Subcutaneous preadipocyte (primary cell): Measurements from ENCODE around the gene FBXO10. TPM values are rescaled to one million over a fixed set of nuclear protein-coding genes. Genes with fewer than 3 reads are reported as not detected.

Experiments
- total RNA-seq: library from RNA; depleted of rRNA; stranded (reverse); fragments of >200 nt; gene quantifications from 2 replicates; pipeline ENCODE4 v1.2.3, GENCODE V29; 2012

FBXO10 gene, protein sequence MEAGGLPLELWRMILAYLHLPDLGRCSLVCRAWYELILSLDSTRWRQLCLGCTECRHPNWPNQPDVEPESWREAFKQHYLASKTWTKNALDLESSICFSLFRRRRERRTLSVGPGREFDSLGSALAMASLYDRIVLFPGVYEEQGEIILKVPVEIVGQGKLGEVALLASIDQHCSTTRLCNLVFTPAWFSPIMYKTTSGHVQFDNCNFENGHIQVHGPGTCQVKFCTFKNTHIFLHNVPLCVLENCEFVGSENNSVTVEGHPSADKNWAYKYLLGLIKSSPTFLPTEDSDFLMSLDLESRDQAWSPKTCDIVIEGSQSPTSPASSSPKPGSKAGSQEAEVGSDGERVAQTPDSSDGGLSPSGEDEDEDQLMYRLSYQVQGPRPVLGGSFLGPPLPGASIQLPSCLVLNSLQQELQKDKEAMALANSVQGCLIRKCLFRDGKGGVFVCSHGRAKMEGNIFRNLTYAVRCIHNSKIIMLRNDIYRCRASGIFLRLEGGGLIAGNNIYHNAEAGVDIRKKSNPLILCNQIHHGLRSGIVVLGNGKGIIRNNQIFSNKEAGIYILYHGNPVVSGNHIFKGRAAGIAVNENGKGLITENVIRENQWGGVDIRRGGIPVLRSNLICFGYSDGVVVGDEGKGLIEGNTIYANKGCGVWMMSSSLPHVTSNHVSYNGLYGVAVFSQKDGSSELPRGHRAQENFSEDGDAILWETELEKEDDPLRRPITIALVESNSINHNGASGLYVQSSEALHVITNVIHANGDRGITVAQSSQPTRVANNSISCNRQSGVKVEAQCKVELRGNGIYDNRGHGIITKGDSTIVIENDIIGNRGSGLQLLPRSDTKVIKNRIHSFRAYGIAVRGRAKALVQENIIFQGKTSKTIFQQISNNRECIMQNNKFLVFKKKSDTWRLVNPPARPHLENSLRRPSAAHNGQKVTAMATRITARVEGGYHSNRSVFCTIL
- total RNA-seq = 9.0 and 10.7 TPM in 2 replicates

DNA sequence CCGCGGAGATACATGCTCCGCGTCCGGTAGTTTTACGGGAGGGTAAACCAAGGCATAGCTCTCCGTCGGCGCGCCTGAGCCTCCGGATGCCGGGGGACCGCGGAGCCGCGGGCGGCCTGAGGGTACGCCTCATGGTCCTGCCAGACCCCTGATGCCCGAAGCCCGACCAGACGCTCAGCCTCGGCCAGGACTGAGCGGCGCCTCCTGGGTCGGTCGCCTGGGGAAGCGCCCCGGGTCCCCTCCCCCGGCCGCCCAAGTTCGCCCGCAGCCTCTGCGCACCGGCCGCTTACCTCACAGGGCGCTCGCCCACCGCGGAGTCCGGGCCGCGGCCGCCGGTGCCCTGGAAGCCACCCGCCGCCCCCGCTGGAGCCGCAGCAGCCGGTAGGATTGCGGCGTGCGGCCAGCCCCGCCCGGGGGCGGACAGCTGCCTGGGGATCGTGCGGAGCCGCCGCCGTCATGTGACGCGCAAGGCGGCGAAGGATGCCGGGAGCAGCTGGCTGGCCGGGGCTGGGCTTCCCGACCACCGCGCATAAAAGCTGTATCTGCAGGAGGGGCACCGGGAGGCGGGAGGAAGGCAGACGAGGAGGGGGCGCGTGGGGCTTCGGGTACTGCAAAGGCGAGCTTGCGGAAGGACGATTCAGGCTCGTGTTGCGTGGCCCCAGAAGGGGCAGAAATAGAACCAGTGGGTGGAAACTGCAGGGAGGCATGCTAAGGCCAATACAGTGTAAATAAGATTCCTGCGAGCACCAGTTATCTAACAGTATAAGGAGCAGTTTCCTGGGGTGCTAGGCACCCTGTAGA, at the start of gene FBXO10:
Gene FBXO10, minus strand, starts transcription at position 460 of the 801 bp plus-strand sequence. CDS start 34,612 bp downstream, outside the sequence.

GRCh38 chr9:37592108-37592951, 16.1 kb upstream of the FBXO10 start, which contains the start of gene TOMM5:
TOMM5 (minus strand) TSS chr9:37592597; CDS start chr9:37592532, 65 bp downstream.

DNA sequence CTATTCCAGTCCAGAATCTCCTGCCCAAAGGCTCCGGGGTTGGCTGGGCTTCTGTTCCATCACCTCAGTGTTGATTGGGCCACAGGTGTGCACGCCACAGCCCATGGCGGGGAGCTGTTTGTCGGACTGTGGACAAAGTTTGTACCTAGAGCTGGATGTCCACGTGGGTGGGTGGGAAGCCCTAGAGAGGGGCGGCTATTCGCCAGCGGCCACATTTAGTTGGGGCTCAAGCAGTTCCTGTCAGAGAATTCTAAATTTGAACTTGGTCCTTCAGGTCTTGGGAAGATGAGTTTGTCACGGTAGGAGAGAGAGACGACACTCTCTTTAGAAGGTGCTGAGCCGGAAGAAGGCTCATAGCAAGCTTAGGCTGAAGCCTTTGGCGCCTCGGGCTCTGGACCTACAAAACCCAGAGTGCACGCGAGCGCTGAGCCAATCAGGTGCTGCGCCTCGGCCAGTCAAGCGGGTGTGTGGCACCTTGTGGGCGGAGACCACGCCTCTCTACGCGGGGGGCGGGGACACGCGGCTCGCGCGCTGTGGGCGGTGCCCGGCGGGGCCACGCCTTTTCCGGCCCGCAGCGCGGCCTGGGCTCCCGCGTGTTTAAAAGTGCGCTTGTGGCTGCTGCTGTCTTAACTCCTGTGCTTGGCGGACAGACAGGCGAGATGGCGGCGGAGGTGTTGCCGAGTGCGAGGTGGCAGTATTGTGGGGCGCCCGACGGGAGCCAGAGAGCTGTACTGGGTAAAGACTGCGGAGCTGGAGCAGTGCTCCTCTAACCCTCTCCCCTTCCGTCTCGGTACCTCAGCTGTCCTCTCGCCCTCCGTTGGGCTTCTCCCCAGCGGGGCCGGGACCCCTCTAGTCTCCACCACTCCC, 90.6 kb downstream of the FBXO10 start, which contains the start of gene POLR1E:
Gene POLR1E, plus strand, starts transcription at position 560 of the 867 bp plus-strand sequence. Its CDS starts 100 bp downstream, at position 660.

GRCh38 chr9:37465249-37466036, 110.7 kb downstream of the FBXO10 start, which contains the start of gene ZBTB5:
ZBTB5 (minus strand) TSS chr9:37465450; CDS start chr9:37442551, 22,899 bp downstream.

Other genes with a start within 250 kb of the FBXO10 start
- gene GRHPR, start 153.7 kb downstream of the FBXO10 start, total RNA-seq = 142 and 154 TPM in 2 replicates
- 5.1 TPM in 2 replicates for gene ZBTB5, start 110.9 kb downstream of the FBXO10 start, total RNA-seq
- gene POLR1E, start 90.4 kb downstream of the FBXO10 start, total RNA-seq = 50.0 and 72.1 TPM in 2 replicates
- 134 and 190 TPM in 2 replicates for gene TOMM5, start 16.2 kb upstream of the FBXO10 start, total RNA-seq
- gene FRMPD1, start 74.6 kb upstream of the FBXO10 start, total RNA-seq = under 0.01 TPM in 1 of 2 replicates, not detected in the other
- gene TRMT10B, start 177.4 kb upstream of the FBXO10 start, total RNA-seq = 2.0 and 2.2 TPM in 2 replicates
- gene EXOSC3, start 208.7 kb upstream of the FBXO10 start, total RNA-seq = 39.3 and 66.1 TPM in 2 replicates
- gene DCAF10, start 224.4 kb upstream of the FBXO10 start, total RNA-seq = 18.4 and 24.2 TPM in 2 replicates